ENCODE results near the gene PACS2.
A peak's percentile ranks its signal among the peaks of the same experiment; 100 is the strongest.

The PACS2 gene

DNA sequence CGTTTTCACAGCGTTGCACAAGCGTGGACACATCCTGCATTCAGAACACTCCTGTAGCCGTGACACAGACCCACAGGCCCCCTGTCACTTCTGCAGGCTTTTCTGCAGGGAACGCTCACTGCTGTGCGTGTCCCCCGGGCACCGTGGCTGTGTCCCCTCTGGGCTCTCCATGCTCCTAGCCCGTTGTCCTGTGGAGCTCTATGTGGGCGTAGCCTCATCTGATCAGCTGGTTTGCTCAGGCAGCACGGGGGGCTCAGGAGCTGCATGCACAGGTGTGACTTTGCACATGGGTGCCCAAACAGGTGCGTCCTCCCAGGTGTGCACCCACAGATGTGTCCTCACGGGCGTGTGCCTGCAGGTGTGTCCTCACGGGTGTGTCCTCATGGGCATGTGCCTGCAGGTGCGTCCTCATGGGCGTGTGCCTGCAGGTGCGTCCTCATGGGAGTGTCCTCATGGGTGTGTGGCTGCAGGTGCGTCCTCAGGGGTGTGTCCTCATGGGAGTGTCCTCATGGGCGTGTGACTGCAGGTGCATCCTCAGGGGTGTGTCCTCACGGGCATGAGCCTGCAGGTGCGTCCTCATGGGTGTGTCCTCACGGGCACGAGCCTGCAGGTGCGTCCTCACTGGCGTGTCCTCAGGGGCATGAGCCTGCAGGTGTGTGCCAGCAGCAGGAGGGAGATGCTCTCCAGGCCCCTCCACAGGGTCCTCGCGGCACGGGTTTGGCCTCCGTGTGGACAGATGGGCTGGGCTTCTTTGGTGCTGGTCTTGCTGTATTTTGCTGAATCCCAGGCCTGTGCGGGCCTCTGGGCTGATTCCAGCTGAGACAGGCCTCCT, 122.6 kb downstream of the PACS2 start:
- DNase-seq (ENCODE audit: low spot score): peak; percentile 26
- ChIA-PET CTCF (no interaction called here), POLR2A (ENCODE audit: low non-redundant PET) (no interaction called here)
- H3K27ac ChIP-seq: peak overlapping the region; percentile 61
- no peak for TF ChIP-seq CTCF (conservative IDR thresholded peaks at IDR 0.05; ENCODE audit: low read depth)

- DNase-seq (ENCODE audit: low spot score): no peak
- H3K27ac ChIP-seq: peak overlapping the region; percentile 61
- TF ChIP-seq CTCF (conservative IDR thresholded peaks at IDR 0.05; ENCODE audit: low read depth): no peak
- CTCF ChIA-PET: interaction anchor here (0.6 to 1.1 kb wide), 2 partner anchors 11 to 96 kb away, joined by 3 to 4 read pairs; no protein-coding TSS in a partner anchor
- POLR2A ChIA-PET (ENCODE audit: low non-redundant PET): no interaction called here
These were observed 123.4 kb downstream of the PACS2 start for GRCh38 chr14:105437723-105438500.

GRCh38 chr14:105439179-105439578, 124.6 kb downstream of the PACS2 start:
- ChIA-PET CTCF (no interaction called here), POLR2A (ENCODE audit: low non-redundant PET) (no interaction called here)
- no peak for DNase-seq (ENCODE audit: low spot score)
- TF ChIP-seq CTCF (conservative IDR thresholded peaks at IDR 0.05; ENCODE audit: low read depth): no peak
- H3K27ac ChIP-seq: peak overlapping the region; percentile 61

- POLR2A ChIA-PET (ENCODE audit: low non-redundant PET): no interaction called here
- TF ChIP-seq CTCF (conservative IDR thresholded peaks at IDR 0.05; ENCODE audit: low read depth): no peak
- no peak for DNase-seq (ENCODE audit: low spot score)
- H3K27ac ChIP-seq: peak overlapping the region; percentile 61
- CTCF ChIA-PET: no interaction called here
These were observed 125.4 kb downstream of the PACS2 start for GRCh38 chr14:105439710-105440553.

DNA sequence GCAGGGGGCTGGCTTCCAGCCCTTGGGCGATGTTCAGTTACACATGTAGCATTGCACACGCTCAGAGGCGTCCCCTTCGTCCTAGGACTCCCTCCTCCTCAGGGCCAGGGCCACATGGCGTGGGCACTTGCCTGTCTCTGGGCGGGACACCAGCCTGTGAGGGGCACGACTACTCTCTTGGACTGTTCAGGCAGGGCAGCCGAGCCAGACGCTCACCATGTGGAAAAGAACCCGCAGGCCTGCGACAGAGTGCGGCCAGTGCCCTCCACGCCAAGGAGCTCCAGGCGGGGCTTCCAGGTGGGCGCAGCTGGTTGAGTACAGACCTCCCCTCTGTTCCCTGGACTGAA, 126.0 kb downstream of the PACS2 start:
- ChIA-PET POLR2A (ENCODE audit: low non-redundant PET) (no interaction called here), CTCF (no interaction called here)
- no peak for TF ChIP-seq CTCF (conservative IDR thresholded peaks at IDR 0.05; ENCODE audit: low read depth)
- peak overlapping the region; percentile 61 for H3K27ac ChIP-seq
- no peak for DNase-seq (ENCODE audit: low spot score)

GRCh38 chr14:105440992-105441391, 126.4 kb downstream of the PACS2 start:
- H3K27ac ChIP-seq: peak overlapping the region; percentile 61
- ChIA-PET POLR2A (ENCODE audit: low non-redundant PET) (no interaction called here), CTCF (no interaction called here)
- TF ChIP-seq CTCF (conservative IDR thresholded peaks at IDR 0.05; ENCODE audit: low read depth): no peak
- DNase-seq (ENCODE audit: low spot score): no peak
